GM12878 (cell line): ENCODE results near the gene ZNF99. TPM values are rescaled to one million over a fixed set of nuclear protein-coding genes. Genes with fewer than 3 reads are reported as not detected.

Source experiments
- ATAC-seq: fragments of 200-7000 bp; cut with Tn5 transposase; 3 replicates; pipeline ENCODE4 v1.9.1; 2020; ENCODE audit warnings: mild to moderate bottlenecking, moderate library complexity
- BruUV-seq: library from RNA; stranded (reverse); fragments of 400-500 nt; replicated peaks from 2 replicates; lab custom pipeline; 2021; lab: Mats Ljungman, UMichigan
- CTCF ChIA-PET: fragments of 300-600 bp; sonication (Branson Sonifier 250); formaldehyde crosslinking; extraction: SDS; loops from one replicate; lab custom pipeline; 2021; ENCODE audit warnings: inconsistent platforms; lab: Yijun Ruan, JAX
- POLR2A ChIA-PET: fragments of 350-600 bp; formaldehyde crosslinking; extraction: SDS; loops from one replicate; lab custom pipeline; 2021; ENCODE audit warnings: inconsistent platforms; lab: Charles Lee
- RAD21 ChIA-PET: fragments of 300-600 bp; sonication (Branson Sonifier 250); formaldehyde crosslinking; loops from one replicate; lab custom pipeline; 2023; ENCODE audit warnings: antibody characterized with exemption; ENCODE audit not compliant: unreplicated experiment; lab: Charles Lee
- SMC1A ChIA-PET: fragments of 300-600 bp; sonication (Branson Sonifier 250); formaldehyde crosslinking; loops from one replicate; lab custom pipeline; 2023; ENCODE audit not compliant: unreplicated experiment, uncharacterized antibody; lab: Charles Lee
- DNase-seq: peaks from one replicate; pipeline ENCODE4 v3.0.0-alpha.2; 2011; ENCODE audit warnings: low read depth, low spot score
- FAIRE-seq: peaks from 3 replicates; lab custom pipeline; 2011; peaks lifted over from hg19 to GRCh38; lab: Jason Lieb, UNC
- H2AFZ ChIP-seq: 2 replicates; pipeline ENCODE4 v1.6.0; 2011; ENCODE audit warnings: low read depth, low read length, control low read depth; ENCODE audit not compliant: control insufficient read depth
- H3K27ac ChIP-seq: 2 replicates; pipeline ENCODE4 v1.5.1; 2011; ENCODE audit warnings: control low read depth; ENCODE audit not compliant: control insufficient read depth, insufficient read depth
- H3K27me3 ChIP-seq, 2 experiments: replicated peaks in 1 of 2; 2 replicates each; pipeline versions ENCODE4 v1.6.0 to v1.6.1; 2011; ENCODE audit warnings: low read length in 1 of 2; ENCODE audit not compliant: control insufficient read depth in 2 of 2, insufficient read depth in 2 of 2
- H3K36me3 ChIP-seq, 2 experiments: 2 replicates each; pipeline ENCODE4 v1.5.1; 2011; ENCODE audit warnings: low read length in 1 of 2; ENCODE audit not compliant: control insufficient read depth in 2 of 2, insufficient read depth in 2 of 2
- H3K4me1 ChIP-seq: 2 replicates; pipeline ENCODE4 v1.6.1; 2011; ENCODE audit warnings: mild to moderate bottlenecking, low read length, moderate library complexity, mixed read lengths; ENCODE audit not compliant: control insufficient read depth, insufficient read depth
- H3K4me2 ChIP-seq: 2 replicates; pipeline ENCODE4 v1.6.0; 2011; ENCODE audit warnings: control low read depth; ENCODE audit not compliant: control insufficient read depth, insufficient read depth
- H3K4me3 ChIP-seq: fragments of 200-600 bp; sonication (generic); 2 replicates; pipeline ENCODE4 v1.5.1; 2016
- H3K79me2 ChIP-seq: 2 replicates; pipeline ENCODE4 v1.6.0; 2011; ENCODE audit warnings: low read length; ENCODE audit not compliant: control insufficient read depth, insufficient read depth
- H3K9ac ChIP-seq: 2 replicates; pipeline ENCODE4 v1.8.0; 2011; ENCODE audit warnings: low read length, control low read depth, mixed read lengths; ENCODE audit not compliant: control insufficient read depth, insufficient read depth
- H3K9me3 ChIP-seq: replicated peaks from 3 replicates; pipeline ENCODE4 v1.5.1; 2011; ENCODE audit warnings: mild to moderate bottlenecking, low read length; ENCODE audit not compliant: control insufficient read depth, insufficient read depth
- H4K20me1 ChIP-seq: 2 replicates; pipeline ENCODE4 v1.6.0; 2011; ENCODE audit not compliant: control insufficient read depth, insufficient read depth
- BRCA1 ChIP-seq: IDR thresholded peaks from 2 replicates; pipeline ENCODE4 v1.6.1; 2011; ENCODE audit warnings: low read depth, low read length, improper control_type of control experiment
- LARP7 ChIP-seq: fragments of 450-650 bp; IDR thresholded peaks from 2 replicates; pipeline ENCODE4 v1.6.1; 2017; ENCODE audit warnings: mild to moderate bottlenecking
- MLLT1 ChIP-seq: fragments of 450-650 bp; IDR thresholded peaks from 2 replicates; pipeline ENCODE4 v1.6.1; 2016; ENCODE audit warnings: mild to moderate bottlenecking
- NBN ChIP-seq: fragments of 450-650 bp; IDR thresholded peaks from 2 replicates; pipeline ENCODE4 v1.6.1; 2016
- NFYB ChIP-seq: IDR thresholded peaks from 2 replicates; pipeline ENCODE4 v1.6.1; 2011; ENCODE audit warnings: low read depth, mild to moderate bottlenecking, low read length, improper control_type of control experiment, moderate library complexity; ENCODE audit not compliant: insufficient read depth
- PAX8 ChIP-seq: fragments of 450-650 bp; IDR thresholded peaks from 2 replicates; pipeline ENCODE4 v1.6.1; 2017; ENCODE audit warnings: mild to moderate bottlenecking, moderate library complexity
- RUNX3 ChIP-seq: IDR thresholded peaks from 2 replicates; pipeline ENCODE4 v1.6.1; 2012; ENCODE audit warnings: low read length, inconsistent platforms
- ZBTB4 ChIP-seq: fragments of 450-650 bp; formaldehyde crosslinking; IDR thresholded peaks from 2 replicates; pipeline ENCODE4 v1.4.0; 2022; ENCODE audit warnings: mild to moderate bottlenecking, moderate library complexity
- WGBS: methylation state at CpG from one replicate; pipeline ENCODE4 v1.1.6; 2016; ENCODE audit warnings: low lambda C conversion rate; ENCODE audit not compliant: insufficient replicate concordance, insufficient coverage; ENCODE audit errors: missing lambda C conversion rate; 5-methylcytosine and 5-hydroxymethylcytosine counted together
- in situ Hi-C: fragments of 300-500 bp; cut with MboI; formaldehyde crosslinking; loops from 9 replicates; pipeline ENCODE4 v1.14.3; 2018; ENCODE audit warnings: mixed read lengths
- intact Hi-C: fragments of 100-400 bp; cut with micrococcal nuclease; formaldehyde crosslinking; loops from one replicate; pipeline ENCODE4 v1.14.2; 2022; ENCODE audit not compliant: unreplicated experiment
- polyA plus RNA-seq, 11 experiments: library from polyadenylated mRNA; depleted of rRNA in 4 of 11; unstranded in 6 of 11; stranded (reverse) in 5 of 11; fragments of >200 nt; fragmentation: Nextera tagmentation in 4 of 11; fragmentation: Illumina TruSeq in 1 of 11; extraction: Ambion mirVana in 4 of 11; extraction: Trizol in 1 of 11; gene quantifications; 1 replicate in 1 of 11; 2 replicates in 10 of 11; pipeline versions ENCODE4 v1.2.1 to v1.2.3, GENCODE V29; 2011 to 2016; ENCODE audit warnings: inconsistent platforms in 2 of 11, missing spikeins in 2 of 11, low read depth in 1 of 11
- total RNA-seq, 4 experiments: library from RNA; depleted of rRNA in 3 of 4; stranded (reverse); fragments of >200 nt in 3 of 4; fragmentation: Illumina TruSeq in 1 of 4; extraction: Trizol in 1 of 4; gene quantifications; 2 replicates each; pipeline versions ENCODE4 v1.2.1 to v1.2.3, GENCODE V29; 2013 to 2021

ZNF99 gene
- total and polyA plus RNA-seq, 10 of the 15 experiments (the other 5 are each of a cell fraction or from before 2014, with no cell fraction given), result not detected

- ChIA-PET RAD21 (no interaction called here), SMC1A (no interaction called here), CTCF (no interaction called here), POLR2A (no interaction called here)
- ATAC-seq (no peak), FAIRE-seq (no peak), DNase-seq (no peak)
- Histone ChIP-seq H3K9ac (no peak overlapping the region), H3K36me3 (no peaks in the 10 kb centered on the region), H2AFZ (no peak overlapping the region), H3K4me1 (no peaks in the 10 kb centered on the region), H3K27ac (no peak overlapping the region), H3K9me3 (no peaks in the 10 kb centered on the region; the same call in 2 of the 3 replicates), H3K4me3 (no peak overlapping the region), H4K20me1 (no peaks in the 10 kb centered on the region), H3K27me3 (no peaks in the 10 kb centered on the region), H3K4me2 (no peak overlapping the region), H3K79me2 (no peaks in the 10 kb centered on the region)
- intact Hi-C loops (no loop called here), in situ Hi-C loops (no loop called here)
- WGBS, result 28% methylated on average over 11 of the region's 11 CpGs
- BruUV-seq, result no TSS peak
- TF ChIP-seq RUNX3 (no peak), LARP7 (no peak), BRCA1 (no peak), NFYB (no peak), NBN (no peak), MLLT1 (no peak), PAX8 (no peak), ZBTB4 (no peak)
Observed at GRCh38 chr19:22806418-22806817, 22.5 kb upstream of the ZNF99 start.
